GM23248 (cell line): ENCODE results near the gene BCL7B. TPM values are rescaled to one million over a fixed set of nuclear protein-coding genes. Genes with fewer than 3 reads are reported as not detected.

Experiments used
- DNase-seq: peaks from one replicate; pipeline ENCODE4 v3.0.0-alpha.2; 2015
- H2AFZ ChIP-seq: fragments of 200-600 bp; sonication (generic); 2 replicates; pipeline ENCODE4 v1.6.1; 2016; ENCODE audit warnings: antibody characterized with exemption
- H3F3A ChIP-seq: fragments of 200-600 bp; sonication (generic); 2 replicates; pipeline ENCODE4 v1.6.1; 2016; ENCODE audit warnings: mild to moderate bottlenecking, antibody characterized with exemption, mixed run types; ENCODE audit not compliant: insufficient read depth
- H3K27ac ChIP-seq: fragments of 200-600 bp; sonication (generic); 2 replicates; pipeline ENCODE4 v1.5.1; 2016; ENCODE audit warnings: mild to moderate bottlenecking
- H3K27me3 ChIP-seq: fragments of 200-600 bp; sonication (generic); replicated peaks from 2 replicates; pipeline ENCODE4 v1.6.1; 2016; ENCODE audit warnings: mild to moderate bottlenecking; ENCODE audit not compliant: insufficient read depth
- H3K36me3 ChIP-seq: fragments of 200-600 bp; sonication (generic); 2 replicates; pipeline ENCODE4 v1.6.1; 2016; ENCODE audit warnings: low read depth, mild to moderate bottlenecking
- H3K4me1 ChIP-seq: fragments of 200-600 bp; sonication (generic); 2 replicates; pipeline ENCODE4 v1.6.1; 2016; ENCODE audit warnings: mild to moderate bottlenecking; ENCODE audit not compliant: insufficient read depth
- H3K4me2 ChIP-seq: fragments of 200-600 bp; sonication (generic); one replicate; pipeline ENCODE4 v1.6.1; 2016; ENCODE audit warnings: mild to moderate bottlenecking; ENCODE audit not compliant: unreplicated experiment
- H3K4me3 ChIP-seq: fragments of 200-600 bp; sonication (generic); 2 replicates; pipeline ENCODE4 v1.5.1; 2016; ENCODE audit warnings: mild to moderate bottlenecking
- H3K79me2 ChIP-seq: fragments of 200-600 bp; sonication (generic); 2 replicates; pipeline ENCODE4 v1.6.1; 2016; ENCODE audit warnings: mild to moderate bottlenecking; ENCODE audit not compliant: insufficient read depth
- H3K9ac ChIP-seq: fragments of 200-600 bp; sonication (generic); 2 replicates; pipeline ENCODE4 v1.6.1; 2016; ENCODE audit warnings: mild to moderate bottlenecking
- H3K9me2 ChIP-seq: fragments of 200-600 bp; sonication (generic); 2 replicates; pipeline ENCODE4 v1.6.1; 2016; ENCODE audit warnings: mixed run types, mild to moderate bottlenecking, moderate library complexity; ENCODE audit not compliant: insufficient read depth
- H3K9me3 ChIP-seq: fragments of 200-600 bp; sonication (generic); one replicate; pipeline ENCODE4 v1.6.1; 2017; ENCODE audit warnings: low read depth
- H4K20me1 ChIP-seq: fragments of 200-600 bp; sonication (generic); 2 replicates; pipeline ENCODE4 v1.6.0; 2016; ENCODE audit not compliant: insufficient read depth
- EZH2 ChIP-seq: fragments of 200-600 bp; sonication (generic); IDR thresholded peaks from 2 replicates; pipeline ENCODE4 v1.6.1; 2018; ENCODE audit warnings: antibody characterized with exemption, mild to moderate bottlenecking; ENCODE audit not compliant: insufficient read depth, poor library complexity, severe bottlenecking
- EZH2phosphoT487 ChIP-seq: fragments of 200-600 bp; sonication (generic); IDR thresholded peaks from 2 replicates; pipeline ENCODE4 v1.6.1; 2018; ENCODE audit warnings: antibody characterized with exemption, moderate library complexity, mild to moderate bottlenecking, low read depth; ENCODE audit not compliant: insufficient read depth
- WGBS, 2 experiments: methylation state at CpG; one replicate each; pipeline ENCODE4 v1.1.6; 2015 to 2017; ENCODE audit warnings: low lambda C conversion rate in 2 of 2, low coverage in 1 of 2; ENCODE audit errors: missing lambda C conversion rate in 2 of 2; 5-methylcytosine and 5-hydroxymethylcytosine counted together
- in situ Hi-C: fragments of 300-500 bp; cut with MboI; formaldehyde crosslinking; loops from 2 replicates; pipeline ENCODE4 v1.15.0; 2020
- polyA plus RNA-seq: library from polyadenylated mRNA; unstranded; fragments of >200 nt; fragmentation: Nextera tagmentation; extraction: Ambion mirVana; gene quantifications from 2 replicates; pipeline ENCODE4 v1.2.1, GENCODE V29; 2016
- total RNA-seq: library from RNA; depleted of rRNA; stranded (reverse); fragments of >200 nt; shearing (Covaris generic); gene quantifications from 2 replicates; pipeline ENCODE4 v1.2.3, GENCODE V29; 2014

BCL7B gene
- total and polyA plus RNA-seq, 2 experiments from 2014 or later: 24.8 to 72.6 TPM

- WGBS, 2 experiments: 0% methylated on average over 65 to 67 of the region's 71 CpGs
- Histone ChIP-seq H3K9me2 (no peaks in the 10 kb centered on the region), H3K27ac (peak within 1 kb of the TSS; percentile 72), H3K36me3 (peaks cover 6% of the 10 kb centered on the region; the same call in 1 of the 2 replicates), H3K79me2 (peaks cover 44% of the 10 kb centered on the region), H3K4me3 (peak within 1 kb of the TSS; percentile 79), H2AFZ (peak within 1 kb of the TSS; percentile 89), H3F3A (peaks cover 31% of the 10 kb centered on the region), H3K9me3 (no peaks in the 10 kb centered on the region), H3K4me2 (peak within 1 kb of the TSS; percentile 98), H3K27me3 (no peaks in the 10 kb centered on the region), H3K9ac (peak within 1 kb of the TSS; percentile 90), H3K4me1 (peaks cover 20% of the 10 kb centered on the region), H4K20me1 (peaks cover 6% of the 10 kb centered on the region; the same call in 1 of the 2 replicates)
- TF ChIP-seq EZH2phosphoT487: no peak
- no peak for TF ChIP-seq EZH2
- in situ Hi-C loops: no loop called here
- DNase-seq: peak; percentile 99
Measured at GRCh38 chr7:73522105-73522872, 35.2 kb downstream of the BCL7B start, which contains the start of gene BAZ1B. Gene BAZ1B, minus strand, starts transcription at chr7:73522293. Its CDS starts 360 bp downstream, at chr7:73521933.

GRCh38 chr7:73521636-73522104, 35.8 kb downstream of the BCL7B start:
- Histone ChIP-seq H4K20me1 (peaks cover 6% of the 10 kb centered on the region; the same call in 1 of the 2 replicates), H3K4me1 (peaks cover 20% of the 10 kb centered on the region), H3K27me3 (no peaks in the 10 kb centered on the region), H3K4me2 (peak overlapping the region; percentile 98), H3K9ac (peak overlapping the region; percentile 90), H3K36me3 (peaks cover 8% of the 10 kb centered on the region; the same call in 1 of the 2 replicates), H3K9me3 (no peaks in the 10 kb centered on the region), H2AFZ (peak overlapping the region; percentile 89), H3K4me3 (peak overlapping the region; percentile 79), H3K79me2 (peaks cover 50% of the 10 kb centered on the region), H3F3A (peaks cover 31% of the 10 kb centered on the region), H3K9me2 (no peaks in the 10 kb centered on the region), H3K27ac (peak overlapping the region; percentile 72)
- DNase-seq: peak; percentile 74
- whole genome bisulfite sequencing, 2 experiments: 0 to 1% methylated on average over 30 to 40 of the region's 62 CpGs
- in situ Hi-C loops: no loop called here
- TF ChIP-seq EZH2 (no peak), EZH2phosphoT487 (no peak)

- H3K9me3 ChIP-seq: no peaks in the 10 kb centered on the region
- H3F3A ChIP-seq: peaks cover 31% of the 10 kb centered on the region
- H3K9ac ChIP-seq: peak overlapping the region; percentile 90
- peaks cover 13% of the 10 kb centered on the region; the same call in 1 of the 2 replicates for H3K36me3 ChIP-seq
- peaks cover 6% of the 10 kb centered on the region; the same call in 1 of the 2 replicates for H4K20me1 ChIP-seq
- H3K27ac ChIP-seq: peak overlapping the region; percentile 72
- peaks cover 57% of the 10 kb centered on the region for H3K79me2 ChIP-seq
- H3K4me2 ChIP-seq: peak overlapping the region; percentile 98
- no peak for TF ChIP-seq EZH2
- no peak for TF ChIP-seq EZH2phosphoT487
- H3K4me3 ChIP-seq: peak overlapping the region; percentile 79
- DNase-seq: peak; percentile 65
- H3K9me2 ChIP-seq: no peaks in the 10 kb centered on the region
- peak overlapping the region; percentile 89 for H2AFZ ChIP-seq
- H3K4me1 ChIP-seq: peaks cover 20% of the 10 kb centered on the region
- H3K27me3 ChIP-seq: no peaks in the 10 kb centered on the region
- WGBS, 2 experiments: 1% methylated on average over 33 to 36 of the region's 36 CpGs
- in situ Hi-C loops: no loop called here
Measured at GRCh38 chr7:73520673-73521635, 36.5 kb downstream of the BCL7B start.
